BLaER1 treated with 17β-estradiol and CSF1 and Interleukin-3, amounts not matched to agents 10 nM and 100 nM (cell line): Measurements from ENCODE around the gene KCNIP3.

Source experiments
- H3K27ac ChIP-seq, 11 experiments: shearing (Covaris generic); formaldehyde crosslinking; 2 replicates each; pipeline ENCODE4 v1.8.1; 2022
- H3K27me3 ChIP-seq, 11 experiments: shearing (Covaris generic); formaldehyde crosslinking; 2 replicates each; pipeline ENCODE4 v1.8.1; 2022
- H3K36me3 ChIP-seq, 11 experiments: shearing (Covaris generic); formaldehyde crosslinking; 2 replicates each; pipeline ENCODE4 v1.8.1; 2022
- H3K4me1 ChIP-seq, 10 experiments: shearing (Covaris generic); formaldehyde crosslinking; 2 replicates each; pipeline ENCODE4 v1.8.1; 2022
- H3K4me2 ChIP-seq, 11 experiments: shearing (Covaris generic); formaldehyde crosslinking; 2 replicates each; pipeline ENCODE4 v1.8.1; 2022
- H3K4me3 ChIP-seq, 10 experiments: shearing (Covaris generic); formaldehyde crosslinking; 2 replicates each; pipeline ENCODE4 v1.8.1; 2022
- H3K9ac ChIP-seq, 11 experiments: shearing (Covaris generic); formaldehyde crosslinking; 2 replicates each; pipeline ENCODE4 v1.8.1; 2022
- H3K9me3 ChIP-seq, 11 experiments: shearing (Covaris generic); formaldehyde crosslinking; replicated peaks in 1 of 11; 2 replicates each; pipeline ENCODE4 v1.8.1; 2022
- H4K20me1 ChIP-seq, 11 experiments: shearing (Covaris generic); formaldehyde crosslinking; 2 replicates each; pipeline ENCODE4 v1.8.1; 2022
- Cebpa-rat ChIP-seq, 11 experiments: shearing (Covaris generic); IDR thresholded peaks; 2 replicates each; pipeline ENCODE4 v1.8.1; 2022

The KCNIP3 gene

GRCh38 chr2:95318431-95319220 is 21.5 kb downstream of the KCNIP3 start:
- Histone ChIP-seq H3K9me3 (no peaks in the 10 kb centered on the region), H3K4me2 (no peak overlapping the region), H3K27me3 (no peaks in the 10 kb centered on the region), H3K27ac (no peak overlapping the region), H4K20me1 (peaks cover 0 to 37% (median 5%) of the 10 kb centered on the region in 11 experiments; a peak in 9 of 22 replicates), H3K4me3 (no peak overlapping the region), H3K36me3 (no peaks in the 10 kb centered on the region), H3K4me1 (peaks cover 11 to 19% (median 15%) of the 10 kb centered on the region in 10 experiments), H3K9ac (no peak overlapping the region)
- no peak for TF ChIP-seq Cebpa-rat (IDR thresholded peaks at IDR 0.05)

DNA sequence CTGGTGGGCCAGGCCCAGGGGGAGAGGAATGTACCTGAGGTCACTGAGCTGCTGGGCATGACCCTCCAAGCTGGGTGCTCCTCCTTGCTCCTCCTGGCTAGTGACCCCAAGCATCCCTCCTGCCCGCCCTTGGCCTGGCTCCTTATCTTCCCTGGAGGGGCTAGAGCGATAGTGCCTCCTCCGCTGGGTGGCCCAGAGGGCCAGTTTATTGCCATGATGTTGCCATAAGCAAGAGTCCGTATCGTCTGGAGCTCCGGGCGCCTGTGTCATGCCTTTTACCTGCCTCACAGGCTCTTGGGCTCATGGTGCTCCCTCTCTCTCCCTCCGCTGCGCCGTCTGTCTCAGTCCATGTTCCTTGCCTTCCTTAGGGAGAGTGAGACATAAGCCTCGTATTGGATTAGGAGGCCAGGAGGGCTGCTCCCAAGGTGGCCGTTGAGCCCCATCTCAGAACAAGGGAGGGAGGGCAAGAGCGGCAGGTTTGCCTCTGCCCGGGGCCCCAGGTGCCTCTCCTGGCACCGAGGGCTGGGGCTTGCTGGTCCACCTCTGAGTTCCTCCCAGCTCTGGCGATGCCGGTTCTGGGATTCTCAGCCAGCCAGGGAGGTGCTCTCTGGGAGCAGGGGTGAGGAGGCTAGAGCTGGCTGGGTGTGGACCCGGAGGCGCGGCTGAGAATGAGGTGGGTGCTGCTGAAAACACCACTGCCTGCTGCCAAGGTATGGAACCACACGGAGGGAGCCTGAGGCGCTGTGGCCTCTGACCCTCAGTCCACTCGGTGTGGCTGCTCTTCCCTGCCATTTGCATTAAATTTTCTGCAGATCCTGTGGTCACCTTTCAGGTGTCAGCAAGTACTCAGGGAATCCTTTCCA is 22.6 kb downstream of the KCNIP3 start:
- no peak for TF ChIP-seq Cebpa-rat (IDR thresholded peaks at IDR 0.05)
- no peak overlapping the region for H3K4me2 ChIP-seq
- H3K27ac ChIP-seq: no peak overlapping the region

GRCh38 chr2:95320344-95320712 is 23.2 kb downstream of the KCNIP3 start:
- Histone ChIP-seq H3K9me3 (no peaks in the 10 kb centered on the region), H3K27ac (no peak overlapping the region), H3K36me3 (no peaks in the 10 kb centered on the region), H3K9ac (no peak overlapping the region), H3K4me3 (no peak overlapping the region), H3K4me2 (no peak overlapping the region), H3K4me1 (peaks cover 11 to 19% (median 15%) of the 10 kb centered on the region in 10 experiments), H4K20me1 (peaks cover 0 to 31% (median 4%) of the 10 kb centered on the region in 11 experiments; a peak in 8 of 22 replicates), H3K27me3 (no peaks in the 10 kb centered on the region)
- no peak for TF ChIP-seq Cebpa-rat (IDR thresholded peaks at IDR 0.05)

More for the DNA sequence above, 22.6 kb downstream of the KCNIP3 start:
- no peaks in the 10 kb centered on the region for H3K27me3 ChIP-seq
- H3K4me3 ChIP-seq: no peak overlapping the region
- no peak overlapping the region for H3K9ac ChIP-seq
- no peaks in the 10 kb centered on the region for H3K9me3 ChIP-seq
- H3K4me1 ChIP-seq: peaks cover 11 to 19% (median 15%) of the 10 kb centered on the region in 10 experiments
- no peaks in the 10 kb centered on the region for H3K36me3 ChIP-seq
- peaks cover 0 to 36% (median 4%) of the 10 kb centered on the region in 11 experiments; a peak in 8 of 22 replicates for H4K20me1 ChIP-seq

DNA sequence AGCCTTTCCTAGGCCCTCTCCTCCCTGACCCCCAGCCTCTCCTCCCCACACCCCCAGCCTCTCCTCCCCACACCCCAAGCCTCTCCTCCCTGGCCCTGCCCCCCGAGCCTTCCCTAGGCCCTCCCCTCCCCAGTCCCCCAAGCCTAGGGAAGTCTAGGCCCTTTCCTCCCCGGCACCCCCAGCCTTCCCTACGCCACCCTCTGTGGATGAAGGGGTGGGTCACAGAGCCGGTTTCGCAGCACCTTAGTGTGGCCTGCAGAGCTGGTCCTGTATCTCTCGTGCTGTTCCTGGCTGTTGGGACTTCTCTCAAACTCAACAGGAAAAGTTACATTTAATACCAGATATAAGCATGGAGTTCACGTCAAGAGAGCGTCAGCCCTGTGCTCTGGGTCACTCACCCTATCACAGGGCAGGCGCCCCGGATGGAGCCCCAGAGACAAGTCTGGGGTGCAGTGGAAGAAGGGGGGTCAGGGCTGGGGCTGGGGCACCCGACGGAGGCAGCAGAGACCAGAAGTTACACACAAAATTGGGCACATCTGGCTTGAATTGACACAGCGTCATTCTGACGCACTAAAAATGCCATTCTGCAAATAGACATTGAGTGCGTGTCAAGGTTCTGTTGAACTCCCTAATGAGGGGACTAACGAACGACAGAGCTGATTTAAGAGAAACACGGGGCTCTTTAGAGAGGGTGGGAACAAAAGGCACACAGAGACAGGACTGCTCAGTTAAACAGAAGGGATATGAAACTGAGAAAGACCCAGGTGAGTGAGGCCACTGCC is 24.0 kb downstream of the KCNIP3 start:
- no peak overlapping the region for H3K27ac ChIP-seq
- no peak overlapping the region for H3K4me2 ChIP-seq
- H3K27me3 ChIP-seq: no peaks in the 10 kb centered on the region
- peaks cover 6 to 13% (median 9%) of the 10 kb centered on the region in 10 experiments for H3K4me1 ChIP-seq
- H4K20me1 ChIP-seq: peaks cover 0 to 27% (median 4%) of the 10 kb centered on the region in 11 experiments; a peak in 8 of 22 replicates
- no peaks in the 10 kb centered on the region for H3K9me3 ChIP-seq
- no peak for TF ChIP-seq Cebpa-rat (IDR thresholded peaks at IDR 0.05)
- H3K4me3 ChIP-seq: no peak overlapping the region
- no peaks in the 10 kb centered on the region for H3K36me3 ChIP-seq
- no peak overlapping the region for H3K9ac ChIP-seq

DNA sequence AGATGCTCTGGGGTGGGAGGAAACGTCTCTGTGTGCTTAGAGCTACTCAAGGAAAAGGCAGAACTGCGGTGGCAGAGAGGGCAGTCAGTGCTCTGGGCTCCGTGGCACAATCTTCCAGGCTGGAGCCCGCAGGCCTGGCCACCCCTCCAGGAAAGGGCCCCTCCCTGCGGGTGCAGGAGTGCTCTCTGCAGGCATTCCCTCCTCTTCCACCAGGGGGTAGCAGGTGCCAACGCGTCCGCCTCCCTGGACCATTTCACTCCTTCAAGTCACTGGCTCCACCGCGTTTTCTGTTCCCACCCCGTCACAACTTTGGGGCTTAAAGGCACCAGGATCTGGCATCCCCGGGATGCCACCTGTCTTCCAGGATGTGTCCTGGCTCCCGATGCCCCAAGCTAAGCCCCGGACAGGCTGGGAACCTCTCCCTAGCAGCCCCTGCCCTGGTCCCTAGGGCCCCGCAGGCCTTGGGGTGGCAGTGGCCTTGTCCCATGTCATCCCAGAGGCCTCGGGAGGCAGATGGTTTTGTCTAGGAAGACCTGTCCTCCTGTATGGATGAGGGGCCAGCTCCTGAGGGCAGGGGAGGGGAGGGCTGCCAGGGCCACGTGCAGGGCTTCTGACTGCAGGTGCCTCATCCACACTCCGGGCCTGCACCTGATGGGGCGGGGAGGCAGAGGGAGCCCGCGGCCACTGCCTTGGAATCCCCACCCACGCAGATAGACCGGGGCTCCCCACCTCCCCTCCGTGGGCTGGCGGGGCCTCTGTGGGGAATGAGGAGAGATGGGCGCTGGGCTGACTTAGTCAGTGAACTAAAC is 26.4 kb downstream of the KCNIP3 start:
- no peak overlapping the region for H3K27ac ChIP-seq
- H3K9ac ChIP-seq: no peak overlapping the region
- no peaks in the 10 kb centered on the region for H3K27me3 ChIP-seq
- no peaks in the 10 kb centered on the region for H3K36me3 ChIP-seq
- peaks cover 0 to 11% (median 0%) of the 10 kb centered on the region in 11 experiments; a peak in 2 of 22 replicates for H4K20me1 ChIP-seq
- TF ChIP-seq Cebpa-rat (IDR thresholded peaks at IDR 0.05): no peak
- no peak overlapping the region for H3K4me2 ChIP-seq
- H3K4me3 ChIP-seq: no peak overlapping the region
- no peaks in the 10 kb centered on the region for H3K9me3 ChIP-seq
- no peaks in the 10 kb centered on the region for H3K4me1 ChIP-seq

DNA sequence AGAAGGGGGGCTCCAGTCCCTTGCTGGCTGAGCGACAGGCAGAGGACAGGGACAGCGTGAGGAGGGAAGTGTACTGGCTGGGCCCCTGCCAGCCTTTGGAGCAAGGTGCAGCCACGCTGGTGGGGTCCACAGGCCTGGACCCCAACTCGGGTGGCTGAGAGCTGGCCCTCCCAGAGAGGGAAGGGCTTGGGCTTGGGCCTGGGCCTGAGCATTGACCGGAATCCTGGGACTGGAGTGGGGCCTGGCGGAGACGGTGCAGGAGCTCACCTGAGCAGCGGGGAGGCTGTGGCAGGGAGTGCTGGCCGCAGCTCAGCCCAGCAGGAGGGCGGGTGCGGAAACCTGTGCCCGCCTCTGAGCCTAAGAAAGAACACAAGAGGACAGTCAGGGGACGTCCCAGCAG is 27.9 kb downstream of the KCNIP3 start:
- Histone ChIP-seq H4K20me1 (peaks cover 0 to 11% (median 0%) of the 10 kb centered on the region in 11 experiments; a peak in 2 of 22 replicates), H3K27me3 (no peaks in the 10 kb centered on the region), H3K9me3 (no peaks in the 10 kb centered on the region), H3K27ac (no peak overlapping the region), H3K36me3 (no peaks in the 10 kb centered on the region), H3K4me2 (no peak overlapping the region), H3K4me1 (no peaks in the 10 kb centered on the region), H3K9ac (no peak overlapping the region), H3K4me3 (no peak overlapping the region)
- TF ChIP-seq Cebpa-rat (IDR thresholded peaks at IDR 0.05): no peak

DNA sequence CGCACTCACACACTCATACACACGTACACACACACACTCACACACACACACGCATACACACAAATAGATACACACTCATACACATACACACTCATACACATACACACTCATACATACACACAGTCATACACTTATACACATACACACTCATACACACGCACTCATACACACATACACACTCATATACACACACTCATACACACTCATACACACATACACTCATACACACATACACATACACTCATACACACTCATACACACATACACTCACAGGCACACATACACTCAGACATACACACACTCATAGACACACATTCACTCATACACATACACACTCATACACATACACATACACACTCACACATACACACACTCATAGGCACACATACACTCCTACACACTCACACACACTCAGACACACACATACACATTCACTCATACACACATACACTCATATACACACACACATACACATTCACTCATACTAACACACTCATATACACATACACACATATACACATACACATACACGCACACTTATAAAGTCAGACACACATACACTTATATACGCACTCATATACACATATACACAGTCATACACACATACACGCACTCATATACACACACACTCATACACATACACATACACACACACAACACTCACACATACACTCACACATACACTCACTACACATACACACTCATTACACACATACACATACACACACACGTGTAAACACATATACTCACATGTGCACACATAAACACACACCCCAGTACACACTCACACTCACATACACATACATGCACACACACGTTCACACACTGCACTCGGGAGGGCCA is 28.7 kb downstream of the KCNIP3 start:
- no peak for TF ChIP-seq Cebpa-rat (IDR thresholded peaks at IDR 0.05)

More for the DNA sequence above, 28.7 kb downstream of the KCNIP3 start:
- Histone ChIP-seq H4K20me1 (peaks cover 0 to 11% (median 0%) of the 10 kb centered on the region in 11 experiments; a peak in 2 of 22 replicates), H3K27ac (no peak overlapping the region), H3K27me3 (no peaks in the 10 kb centered on the region), H3K9me3 (no peaks in the 10 kb centered on the region), H3K9ac (no peak overlapping the region), H3K4me2 (no peak overlapping the region), H3K36me3 (no peaks in the 10 kb centered on the region), H3K4me1 (no peaks in the 10 kb centered on the region), H3K4me3 (no peak overlapping the region)
